HAP-1 (cell line): ENCODE measurements around the gene MED10.
"Not testable (repeated sequence)": the region's sequence is repeated elsewhere in the genome, so short reads cannot be mapped to it uniquely, and the experiment has no call there.

ENCODE experiments used
- DNase-seq, 2 experiments: peaks; one replicate each; pipeline ENCODE4 v3.0.0-alpha.2; 2016 to 2020; ENCODE audit warnings: low spot score in 2 of 2
- H3K27me3 ChIP-seq: fragments of 250-450 bp; sonication (Bioruptor Pico); 2 replicates; pipeline ENCODE4 v1.5.1; 2020; ENCODE audit warnings: low read depth, mild to moderate bottlenecking, moderate library complexity
- H3K36me3 ChIP-seq: fragments of 250-450 bp; sonication (Bioruptor Pico); replicated peaks from 2 replicates; pipeline ENCODE4 v1.5.1; 2020; ENCODE audit warnings: mild to moderate bottlenecking
- H3K4me1 ChIP-seq: fragments of 250-450 bp; sonication (Bioruptor Pico); 2 replicates; pipeline ENCODE4 v1.5.1; 2020; ENCODE audit warnings: mild to moderate bottlenecking
- H3K4me3 ChIP-seq: fragments of 250-450 bp; sonication (Bioruptor Pico); 2 replicates; pipeline ENCODE4 v1.5.1; 2020; ENCODE audit warnings: mild to moderate bottlenecking, moderate library complexity
- H3K9me3 ChIP-seq: fragments of 250-450 bp; sonication (Bioruptor Pico); 2 replicates; pipeline ENCODE4 v1.5.1; 2020; ENCODE audit warnings: mild to moderate bottlenecking, moderate library complexity
- in situ Hi-C: fragments of 300-500 bp; cut with MboI; formaldehyde crosslinking; loops from 3 replicates; pipeline ENCODE4 v1.14.3; 2020; ENCODE audit warnings: low sequenced_read_pairs, inconsistent platforms, mixed read lengths

The MED10 gene

DNA sequence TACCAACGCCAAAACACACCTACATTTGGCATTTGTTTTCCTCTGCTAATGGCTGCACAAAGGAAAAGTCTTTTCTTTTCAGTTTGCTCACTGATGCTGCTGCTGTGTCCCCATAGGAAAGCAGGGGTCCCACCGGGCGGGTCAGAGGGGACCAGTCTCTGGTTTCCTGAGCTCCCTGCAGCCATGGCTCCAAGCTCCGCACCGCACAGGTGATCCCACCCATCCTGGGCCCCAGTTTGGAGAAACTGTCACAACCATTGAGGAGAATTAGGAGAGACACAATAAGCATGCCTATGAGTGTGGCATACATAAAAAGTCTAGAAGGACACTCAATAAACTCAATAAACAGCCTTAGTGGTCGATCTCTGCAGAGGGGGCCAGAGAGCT lies 19.9 kb downstream of the MED10 start:
- Histone ChIP-seq H3K9me3 (no peaks in the 10 kb centered on the region), H3K27me3 (no peaks in the 10 kb centered on the region), H3K4me1 (no peaks in the 10 kb centered on the region), H3K36me3 (no peaks in the 10 kb centered on the region), H3K4me3 (no peak overlapping the region)
- DNase-seq: no peak
- in situ Hi-C loops: loop anchor here (25.0 kb wide), 1 partner anchor 871 kb away; no protein-coding TSS in a partner anchor

DNA sequence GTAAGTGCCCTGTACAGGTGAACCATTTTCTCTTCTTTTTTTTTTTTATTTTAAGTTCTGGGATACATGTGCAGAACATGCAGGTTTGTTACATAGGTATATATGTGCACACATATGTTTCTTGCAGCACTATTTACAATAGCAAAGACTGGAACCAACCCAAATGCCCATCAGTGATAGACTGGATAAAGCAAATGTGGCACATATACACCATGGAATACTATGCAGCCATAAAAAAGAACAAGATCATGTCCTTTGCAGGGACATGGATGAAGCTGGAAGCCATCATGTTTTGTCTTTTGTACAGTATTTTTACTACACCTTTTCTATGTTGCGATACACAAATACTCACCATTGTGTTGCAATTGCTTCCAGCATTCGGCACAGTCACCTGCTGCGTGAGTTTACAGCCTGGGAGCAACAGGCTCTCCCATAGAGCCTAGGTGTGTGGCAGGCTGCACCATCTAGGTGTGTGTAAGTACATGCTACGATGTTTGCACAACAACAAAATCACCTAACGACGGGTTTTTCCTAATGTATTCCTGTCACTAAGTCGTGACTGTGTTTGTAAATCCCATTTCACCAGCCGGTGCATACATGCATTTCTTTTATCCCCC lies 20.4 kb downstream of the MED10 start:
- H3K27me3 ChIP-seq, H3K9me3 ChIP-seq, DNase-seq, H3K4me1 ChIP-seq, H3K36me3 ChIP-seq, H3K4me3 ChIP-seq: not testable (repeated sequence)
- in situ Hi-C loops: loop anchor here (25.0 kb wide), 1 partner anchor 871 kb away; no protein-coding TSS in a partner anchor

DNA sequence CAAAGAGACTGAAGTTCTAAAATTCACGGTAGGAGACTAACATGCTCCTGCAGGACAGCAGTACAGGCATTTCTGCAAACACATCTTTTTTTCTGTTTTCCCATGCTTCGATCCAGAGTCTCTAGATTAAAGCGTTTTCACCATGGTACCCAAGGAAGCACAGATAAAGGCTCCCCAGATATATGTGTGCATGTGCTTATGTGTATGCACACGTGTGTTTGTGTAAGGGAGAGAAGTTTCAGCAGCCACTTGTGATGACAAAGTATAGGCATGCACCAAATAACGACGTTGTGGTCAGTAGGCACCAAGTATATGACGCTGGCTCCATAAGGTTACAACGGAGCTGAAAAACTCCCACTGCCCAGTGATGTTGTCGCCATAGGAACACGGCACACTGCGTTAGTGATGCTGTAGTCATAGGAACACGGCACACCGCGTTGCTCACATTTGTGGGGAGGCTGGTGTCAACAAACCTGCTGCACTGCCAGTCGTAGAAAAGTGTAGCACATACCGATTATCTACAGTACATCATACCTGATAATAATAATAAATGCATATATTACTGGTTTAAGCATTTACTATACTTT lies 21.7 kb downstream of the MED10 start:
- H3K36me3 ChIP-seq: no peaks in the 10 kb centered on the region
- in situ Hi-C loops: loop anchor here (25.0 kb wide), 1 partner anchor 869 kb away; no protein-coding TSS in a partner anchor
- DNase-seq: no peak
- H3K4me3 ChIP-seq: no peak overlapping the region
- H3K9me3 ChIP-seq: no peaks in the 10 kb centered on the region
- no peaks in the 10 kb centered on the region for H3K4me1 ChIP-seq
- no peaks in the 10 kb centered on the region for H3K27me3 ChIP-seq

DNA sequence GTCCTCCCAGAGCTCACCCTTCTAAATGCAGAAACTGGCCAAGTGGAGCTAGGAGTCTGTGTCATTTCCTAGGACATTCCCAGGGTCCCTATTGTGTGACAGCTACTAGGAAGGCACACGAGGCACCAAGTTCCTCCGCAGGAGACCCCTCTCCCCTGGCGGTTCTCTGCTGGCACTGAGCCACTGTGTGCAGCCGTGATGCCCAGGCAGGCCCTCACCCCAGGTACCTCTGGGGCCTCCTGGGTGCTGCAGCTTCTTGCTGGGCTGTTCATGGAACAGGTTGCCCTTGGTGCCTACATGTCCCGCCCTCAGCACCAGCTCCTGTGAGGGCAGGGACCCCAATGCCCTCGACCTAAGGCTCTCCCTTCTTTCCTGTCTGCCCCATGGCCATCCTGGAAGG lies 23.1 kb downstream of the MED10 start:
- Histone ChIP-seq H3K4me1 (no peaks in the 10 kb centered on the region), H3K27me3 (no peaks in the 10 kb centered on the region), H3K36me3 (no peaks in the 10 kb centered on the region), H3K4me3 (no peak overlapping the region), H3K9me3 (no peaks in the 10 kb centered on the region)
- in situ Hi-C loops: loop anchor here (25.0 kb wide), 1 partner anchor 868 kb away; no protein-coding TSS in a partner anchor
- DNase-seq: no peak

DNA sequence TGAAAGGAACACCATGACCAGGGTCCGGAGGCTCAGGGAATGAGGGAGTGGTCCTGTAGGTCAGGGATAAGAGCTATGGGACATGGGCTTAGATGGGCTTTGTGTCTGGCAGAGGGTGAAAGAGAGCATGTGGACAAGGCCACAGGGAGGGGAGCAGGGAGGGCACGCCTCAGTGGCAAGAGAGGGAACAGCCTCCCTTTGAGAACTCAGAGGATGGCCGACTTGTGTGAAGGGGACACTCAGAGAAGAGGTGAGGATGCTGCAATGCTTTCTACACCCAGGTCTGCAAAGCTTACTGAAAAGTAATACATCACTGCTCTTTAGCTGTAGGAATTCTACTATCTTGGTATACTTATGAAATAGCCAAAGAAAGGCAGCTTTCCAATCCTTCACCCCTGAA lies 23.5 kb downstream of the MED10 start:
- in situ Hi-C loops: loop anchor here (25.0 kb wide), 1 partner anchor 868 kb away; no protein-coding TSS in a partner anchor

DNA sequence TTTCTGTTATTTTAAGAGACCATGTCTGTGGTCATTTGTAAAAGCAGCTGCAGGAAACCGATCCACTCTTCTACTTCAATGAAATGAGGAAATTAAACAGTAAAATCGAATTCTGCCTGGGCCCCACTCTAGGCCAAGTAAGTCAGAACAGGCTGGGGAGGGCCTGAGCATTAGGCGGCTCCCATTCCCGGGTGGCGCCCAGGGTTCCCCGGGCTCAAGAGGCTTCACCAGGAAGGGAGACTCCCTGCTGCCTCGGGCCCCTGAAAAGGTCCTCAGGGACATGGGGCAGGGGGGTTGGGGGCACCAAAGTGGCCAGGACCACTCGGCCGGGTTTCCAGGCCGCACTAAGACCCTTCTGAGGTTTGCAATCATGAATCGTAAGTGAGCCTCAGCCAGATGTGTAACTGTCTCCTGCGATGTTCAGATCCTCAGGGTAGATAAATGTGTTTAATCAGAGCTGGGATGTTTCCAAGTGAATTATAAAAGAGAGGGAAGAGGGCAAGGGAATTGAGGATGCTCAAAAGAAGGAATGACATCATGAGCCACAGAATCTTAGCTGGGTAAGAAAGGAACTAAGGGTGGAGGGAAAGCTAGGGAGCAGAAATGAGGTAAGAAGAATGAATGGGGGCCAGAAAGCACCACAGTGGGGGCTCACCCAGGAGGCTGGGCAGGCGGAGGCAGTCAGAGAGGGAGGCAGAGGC lies 24.6 kb downstream of the MED10 start:
- in situ Hi-C loops: loop anchor here (25.0 kb wide), 1 partner anchor 866 kb away; no protein-coding TSS in a partner anchor
- no peak for DNase-seq
- Histone ChIP-seq H3K4me1 (no peaks in the 10 kb centered on the region), H3K4me3 (no peak overlapping the region), H3K9me3 (no peaks in the 10 kb centered on the region), H3K27me3 (no peaks in the 10 kb centered on the region), H3K36me3 (no peaks in the 10 kb centered on the region)

More for the DNA sequence above, 23.5 kb downstream of the MED10 start:
- H3K27me3 ChIP-seq: no peaks in the 10 kb centered on the region
- H3K36me3 ChIP-seq: no peaks in the 10 kb centered on the region
- H3K9me3 ChIP-seq: no peaks in the 10 kb centered on the region
- H3K4me3 ChIP-seq: no peak overlapping the region
- DNase-seq: no peak
- H3K4me1 ChIP-seq: no peaks in the 10 kb centered on the region

DNA sequence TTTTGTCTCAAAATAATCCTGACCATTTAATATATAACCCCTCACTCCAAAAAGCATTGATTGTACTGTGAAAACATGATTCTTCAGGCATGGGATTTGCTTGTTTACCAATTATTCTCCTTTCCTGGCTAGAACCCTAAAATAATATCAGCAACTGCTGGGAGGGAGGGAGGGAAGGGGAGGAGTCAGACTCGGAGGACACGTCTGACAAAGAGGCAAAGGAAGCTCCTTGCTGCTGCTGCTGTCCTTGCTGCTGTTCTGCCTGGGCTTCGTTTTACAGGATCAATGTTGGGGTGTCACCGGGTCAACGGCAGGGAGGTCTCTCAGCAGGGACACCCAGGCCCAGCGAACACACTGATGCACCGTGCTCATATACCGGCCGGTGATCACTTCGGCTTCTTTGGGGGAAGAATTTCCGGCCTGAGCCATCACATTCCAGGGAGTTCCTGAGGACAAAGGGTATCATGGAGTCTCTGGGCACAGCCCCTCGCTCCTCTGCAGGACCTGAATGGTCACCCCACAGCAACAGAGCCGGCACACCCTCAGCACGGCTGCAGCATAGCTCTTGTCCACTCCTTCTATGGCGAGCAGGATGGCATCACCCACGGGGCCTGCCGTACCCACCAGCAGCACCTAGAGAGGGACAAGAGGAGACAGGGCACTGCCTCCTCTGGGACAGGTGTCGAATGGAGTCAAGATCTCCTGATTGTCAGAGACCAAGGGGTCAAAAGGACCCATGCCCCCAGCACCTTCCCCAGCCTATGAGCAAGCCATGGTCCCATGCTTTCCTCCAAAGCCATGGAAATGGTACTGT lies 27.9 kb downstream of the MED10 start:
- no peaks in the 10 kb centered on the region for H3K27me3 ChIP-seq
- DNase-seq: no peak
- in situ Hi-C loops: loop anchor here (25.0 kb wide), 1 partner anchor 863 kb away; no protein-coding TSS in a partner anchor
- H3K4me3 ChIP-seq: no peak overlapping the region
- H3K36me3 ChIP-seq: no peaks in the 10 kb centered on the region
- no peaks in the 10 kb centered on the region for H3K4me1 ChIP-seq
- no peaks in the 10 kb centered on the region for H3K9me3 ChIP-seq

DNA sequence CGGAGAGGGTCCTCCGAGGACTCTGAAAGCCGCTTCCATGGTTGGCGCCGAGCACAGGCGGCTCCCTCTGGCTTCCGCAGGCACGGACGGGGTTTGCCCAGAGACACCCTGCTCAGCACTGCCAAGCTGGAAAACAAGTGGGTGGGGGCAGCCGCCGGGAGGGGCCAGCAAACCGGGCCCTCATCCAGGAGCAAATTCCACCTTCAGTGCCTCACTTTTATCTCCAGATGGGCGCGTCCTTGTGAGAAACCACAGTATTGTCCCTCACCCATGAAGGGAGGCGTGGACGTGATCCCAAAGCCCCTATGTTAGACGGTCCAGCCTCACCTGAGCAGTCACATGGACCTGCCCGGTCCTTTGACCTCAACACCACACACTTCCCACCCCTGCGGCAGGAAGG lies 29.0 kb downstream of the MED10 start:
- H3K4me1 ChIP-seq: no peaks in the 10 kb centered on the region
- no peak for DNase-seq
- no peaks in the 10 kb centered on the region for H3K9me3 ChIP-seq
- H3K27me3 ChIP-seq: no peaks in the 10 kb centered on the region
- in situ Hi-C loops: no loop called here
- H3K36me3 ChIP-seq: no peaks in the 10 kb centered on the region
- H3K4me3 ChIP-seq: no peak overlapping the region

DNA sequence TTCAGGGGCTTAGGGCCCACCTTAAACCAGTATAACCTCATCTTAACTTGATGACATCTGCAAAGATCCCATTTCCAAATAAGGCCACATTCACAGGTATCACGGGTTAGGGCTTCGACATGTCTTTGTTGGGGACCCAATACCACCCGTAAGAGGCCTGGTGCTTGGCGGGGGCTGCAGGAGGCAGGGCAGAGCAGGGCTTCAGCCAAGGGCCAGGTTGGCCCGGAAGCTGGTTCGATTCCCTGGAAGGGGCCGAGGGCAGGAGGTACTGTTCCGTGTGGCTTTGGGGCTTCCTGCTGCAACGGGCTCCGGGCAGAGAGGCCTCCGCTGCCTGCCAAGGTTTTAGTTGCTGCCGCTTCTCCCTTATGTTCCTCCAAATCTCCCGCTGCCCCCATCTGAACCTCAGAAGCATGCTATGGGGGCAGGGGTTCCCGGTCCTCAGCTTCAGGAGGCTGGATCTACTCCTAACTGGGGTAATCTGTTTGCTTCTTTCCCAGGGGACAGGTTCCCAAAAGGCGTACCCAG lies 29.8 kb downstream of the MED10 start:
- in situ Hi-C loops: no loop called here
- no peak for DNase-seq
- Histone ChIP-seq H3K4me3 (no peak overlapping the region), H3K9me3 (no peaks in the 10 kb centered on the region), H3K27me3 (no peaks in the 10 kb centered on the region), H3K4me1 (no peaks in the 10 kb centered on the region), H3K36me3 (no peaks in the 10 kb centered on the region)

DNA sequence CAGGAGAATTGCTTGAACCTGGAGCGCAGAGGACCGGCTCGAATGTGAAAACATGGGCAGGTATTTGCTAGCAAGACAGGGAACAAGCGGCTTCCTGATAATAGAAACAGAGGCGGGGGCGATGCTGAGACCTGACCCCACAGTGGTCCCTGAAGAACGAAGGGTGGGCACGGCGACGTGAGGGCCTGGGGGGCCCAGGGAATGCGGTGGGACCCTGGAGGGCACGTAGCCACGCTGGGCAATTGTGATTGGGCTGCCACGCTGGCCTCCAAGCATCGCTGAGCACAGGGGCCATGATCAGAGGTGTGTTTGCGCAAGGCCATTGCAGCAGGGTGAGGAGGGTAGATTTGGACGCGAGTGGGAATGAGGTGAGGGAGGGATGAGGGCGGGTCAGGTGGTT lies 30.7 kb downstream of the MED10 start:
- Histone ChIP-seq H3K4me1 (no peaks in the 10 kb centered on the region), H3K36me3 (no peaks in the 10 kb centered on the region), H3K4me3 (no peak overlapping the region), H3K9me3 (no peaks in the 10 kb centered on the region), H3K27me3 (no peaks in the 10 kb centered on the region)
- no peak for DNase-seq
- in situ Hi-C loops: no loop called here

DNA sequence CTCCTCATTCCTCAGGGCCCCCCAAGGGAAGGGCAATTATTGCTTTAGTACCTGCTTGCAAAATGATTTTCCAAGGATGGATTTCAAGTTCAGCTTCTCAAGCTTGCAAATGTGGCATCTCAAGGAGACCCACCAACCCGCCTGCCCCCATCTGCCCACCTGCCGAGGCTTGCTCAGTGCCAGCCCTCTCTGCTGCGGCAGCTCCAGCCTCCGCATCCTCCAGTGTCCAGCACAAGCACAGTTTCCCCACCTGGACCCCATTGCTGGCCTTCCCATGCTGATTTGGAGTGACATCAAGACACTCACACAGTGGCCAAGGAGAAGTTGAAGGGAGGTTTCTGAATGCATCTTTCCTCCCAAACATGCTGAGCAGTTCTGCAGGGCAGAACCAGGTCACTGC lies 31.2 kb downstream of the MED10 start:
- Histone ChIP-seq H3K9me3 (no peaks in the 10 kb centered on the region), H3K27me3 (no peaks in the 10 kb centered on the region)
- in situ Hi-C loops: no loop called here

DNA sequence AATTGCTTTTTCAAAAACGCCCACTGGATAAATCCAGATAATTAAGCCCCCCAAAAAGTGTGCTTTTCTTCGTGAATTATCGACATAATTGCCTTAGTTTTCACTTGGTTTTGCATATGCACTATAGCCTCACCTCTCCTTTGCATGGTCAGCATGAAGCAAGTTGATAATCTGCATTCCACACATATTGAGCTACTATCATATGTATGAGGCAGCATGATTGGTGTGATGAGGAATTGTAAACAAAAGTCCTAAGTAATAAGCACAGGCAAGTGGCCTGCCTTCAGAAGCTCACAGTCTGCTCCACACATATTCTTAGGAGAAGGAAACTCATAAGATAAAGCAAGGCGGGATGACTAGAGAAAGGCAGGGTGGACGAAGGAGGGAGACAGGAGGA lies 33.8 kb downstream of the MED10 start:
- Histone ChIP-seq H3K36me3 (no peaks in the 10 kb centered on the region), H3K4me3 (no peak overlapping the region), H3K9me3 (no peaks in the 10 kb centered on the region), H3K27me3 (no peaks in the 10 kb centered on the region), H3K4me1 (no peaks in the 10 kb centered on the region)
- in situ Hi-C loops: no loop called here
- DNase-seq: no peak

More for the DNA sequence above, 31.2 kb downstream of the MED10 start:
- Histone ChIP-seq H3K4me3 (no peak overlapping the region), H3K36me3 (no peaks in the 10 kb centered on the region), H3K4me1 (no peaks in the 10 kb centered on the region)
- DNase-seq: no peak

DNA sequence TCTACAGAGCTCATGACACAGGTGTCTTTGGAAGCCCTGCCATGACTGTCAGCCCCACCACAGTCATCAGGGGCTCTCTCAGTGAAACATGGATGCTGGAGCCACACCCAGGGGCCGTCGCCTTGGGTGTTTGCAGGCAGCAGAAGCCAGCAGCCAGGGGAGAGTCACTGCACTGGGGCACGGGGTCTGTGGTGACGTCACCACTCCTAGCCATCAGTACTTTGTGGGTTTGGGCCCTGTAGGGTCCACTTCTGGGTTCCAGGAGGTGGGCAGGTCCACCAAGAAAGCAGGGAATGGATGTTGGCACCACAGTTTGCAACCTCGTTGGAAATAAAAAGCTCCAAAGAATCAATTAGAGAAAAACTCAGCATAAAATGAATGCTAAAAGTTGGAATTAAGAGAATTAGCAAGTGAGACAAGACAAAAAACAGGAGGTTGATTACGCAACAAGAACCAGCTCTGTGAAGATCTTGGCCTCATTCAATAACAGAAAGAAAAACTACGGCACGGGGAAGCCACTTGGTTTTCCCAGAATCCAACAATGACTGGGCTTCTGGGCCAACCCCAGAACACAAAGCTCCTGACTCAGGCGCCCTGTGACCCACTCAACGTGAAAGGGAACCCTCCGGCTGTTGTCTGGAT lies 34.3 kb downstream of the MED10 start:
- DNase-seq: no peak
- Histone ChIP-seq H3K9me3 (no peaks in the 10 kb centered on the region), H3K4me1 (no peaks in the 10 kb centered on the region), H3K4me3 (no peak overlapping the region), H3K36me3 (no peaks in the 10 kb centered on the region), H3K27me3 (no peaks in the 10 kb centered on the region)
- in situ Hi-C loops: no loop called here
